ENCODE measurements around the gene GPC5. TPM values are rescaled to one million over a fixed set of nuclear protein-coding genes. Genes with fewer than 3 reads are reported as not detected.

The GPC5 gene
- total RNA-seq, 2 donors from 2014 or later = not detected

GRCh38 chr13:92300651-92301050, 902.2 kb downstream of the GPC5 start:
- no peak for ATAC-seq
- DNase-seq = no peak
- intact Hi-C loops (cut with DNase I) = no loop called here

GRCh38 chr13:92303428-92303827, 905.0 kb downstream of the GPC5 start:
- DNase-seq (no peak), ATAC-seq (no peak)
- Histone ChIP-seq H3K4me3 (no peak overlapping the region), H3K36me3 (replicated peaks in 1 of 2; ENCODE audit: insufficient read depth in 1 of 2, low read depth in 2 of 2) (no peaks in the 10 kb centered on the region), H3K9me3 (no peaks in the 10 kb centered on the region), H3K4me1 (no peaks in the 10 kb centered on the region), H3K27ac (no peak overlapping the region), H3K27me3 (no peaks in the 10 kb centered on the region)
- 38 to 55% methylated on average over 1 of the region's 1 CpG for WGBS, 2 donors
- intact Hi-C loops (cut with DNase I) = no loop called here
- TF ChIP-seq CTCF (IDR thresholded peaks at IDR 0.05) (no peak), POLR2A (IDR thresholded peaks at IDR 0.05) (no peak)

More at GRCh38 chr13:92300651-92301050, 902.2 kb downstream of the GPC5 start:
- H3K27ac ChIP-seq = no peak overlapping the region
- H3K4me1 ChIP-seq = no peaks in the 10 kb centered on the region
- 81 to 95% methylated on average over 1 of the region's 1 CpG for WGBS, 2 donors
- H3K27me3 ChIP-seq = no peaks in the 10 kb centered on the region
- no peaks in the 10 kb centered on the region for H3K36me3 ChIP-seq (replicated peaks in 1 of 2; ENCODE audit: insufficient read depth in 1 of 2, low read depth in 2 of 2)
- no peak overlapping the region for H3K4me3 ChIP-seq
- no peaks in the 10 kb centered on the region for H3K9me3 ChIP-seq
- TF ChIP-seq POLR2A (IDR thresholded peaks at IDR 0.05) (no peak), CTCF (IDR thresholded peaks at IDR 0.05) (no peak)

- intact Hi-C loops (cut with DNase I) = no loop called here
- no peak overlapping the region for H3K4me3 ChIP-seq
- no peaks in the 10 kb centered on the region for H3K36me3 ChIP-seq (replicated peaks in 1 of 2; ENCODE audit: insufficient read depth in 1 of 2, low read depth in 2 of 2)
- DNase-seq (no peak), ATAC-seq (no peak)
- WGBS, 2 donors = 28 to 45% methylated on average over 2 of the region's 2 CpGs
- TF ChIP-seq CTCF (IDR thresholded peaks at IDR 0.05) (no peak), POLR2A (IDR thresholded peaks at IDR 0.05) (no peak)
- no peaks in the 10 kb centered on the region for H3K27me3 ChIP-seq
- H3K4me1 ChIP-seq = no peaks in the 10 kb centered on the region
- H3K27ac ChIP-seq = no peak overlapping the region
- H3K9me3 ChIP-seq = no peaks in the 10 kb centered on the region
Measured at GRCh38 chr13:92307752-92308151, 909.3 kb downstream of the GPC5 start.

GRCh38 chr13:92312823-92313222, 914.4 kb downstream of the GPC5 start:
- Histone ChIP-seq H3K4me1 (no peaks in the 10 kb centered on the region), H3K27ac (no peak overlapping the region), H3K36me3 (replicated peaks in 1 of 2; ENCODE audit: insufficient read depth in 1 of 2, low read depth in 2 of 2) (no peaks in the 10 kb centered on the region), H3K27me3 (no peaks in the 10 kb centered on the region), H3K9me3 (no peaks in the 10 kb centered on the region), H3K4me3 (no peak overlapping the region)
- intact Hi-C loops (cut with DNase I) = no loop called here
- DNase-seq (no peak), ATAC-seq (no peak)
- TF ChIP-seq POLR2A (IDR thresholded peaks at IDR 0.05) = no peak
- TF ChIP-seq CTCF (IDR thresholded peaks at IDR 0.05) = no peak
- 81 to 83% methylated on average over 2 of the region's 2 CpGs for WGBS, 2 donors

GRCh38 chr13:92313382-92313781, 915.0 kb downstream of the GPC5 start:
- DNase-seq (no peak), ATAC-seq (no peak)
- H3K4me1 ChIP-seq = no peaks in the 10 kb centered on the region
- no peak for TF ChIP-seq POLR2A (IDR thresholded peaks at IDR 0.05)
- no peak for TF ChIP-seq CTCF (IDR thresholded peaks at IDR 0.05)
- no peaks in the 10 kb centered on the region for H3K9me3 ChIP-seq
- intact Hi-C loops (cut with DNase I) = no loop called here
- WGBS, 2 donors = 55 to 70% methylated on average over 2 of the region's 2 CpGs
- H3K27ac ChIP-seq = no peak overlapping the region
- no peaks in the 10 kb centered on the region for H3K27me3 ChIP-seq
- H3K36me3 ChIP-seq (replicated peaks in 1 of 2; ENCODE audit: insufficient read depth in 1 of 2, low read depth in 2 of 2) = no peaks in the 10 kb centered on the region
- H3K4me3 ChIP-seq = no peak overlapping the region
